Renal pelvis (tissue), 4 donors: ENCODE results near the gene LEMD1. TPM values are rescaled to one million over a fixed set of nuclear protein-coding genes. Genes with fewer than 3 reads are reported as not detected.
"Not testable (repeated sequence)": the region's sequence is repeated elsewhere in the genome, so short reads cannot be mapped to it uniquely, and the experiment has no call there.

Source experiments
- DNase-seq: peaks from one replicate; pipeline ENCODE4 v3.0.0-alpha.2; 2013
- polyA plus RNA-seq, 3 donors: library from polyadenylated mRNA; unstranded; fragments of 120-200 nt; gene quantifications; one replicate each; pipeline ENCODE4 v1.2.1, GENCODE V29; 2013; ENCODE audit not compliant: insufficient read length in 3 of 3

The LEMD1 gene
- polyA plus RNA-seq, 3 donors = 4.1 to 4.8 (median 4.6) TPM

GRCh38 chr1:205381305-205381704, 40.6 kb downstream of the LEMD1 start:
- DNase-seq = no peak

GRCh38 chr1:205380882-205381281, 41.0 kb downstream of the LEMD1 start:
- DNase-seq = no peak

GRCh38 chr1:205379056-205379455, 42.8 kb downstream of the LEMD1 start:
- no peak for DNase-seq

GRCh38 chr1:205377355-205377754, 44.5 kb downstream of the LEMD1 start:
- DNase-seq = no peak

GRCh38 chr1:205376739-205377138, 45.1 kb downstream of the LEMD1 start:
- no peak for DNase-seq

- DNase-seq = no peak
Observed at GRCh38 chr1:205375835-205376545, 45.9 kb downstream of the LEMD1 start.

GRCh38 chr1:205374210-205375078, 47.4 kb downstream of the LEMD1 start:
- no peak for DNase-seq

GRCh38 chr1:205373798-205374175, 48.1 kb downstream of the LEMD1 start:
- DNase-seq = no peak

GRCh38 chr1:205373022-205373797, 48.6 kb downstream of the LEMD1 start:
- DNase-seq = no peak

GRCh38 chr1:205371871-205372660, 49.8 kb downstream of the LEMD1 start:
- no peak for DNase-seq

GRCh38 chr1:205370780-205371179, 51.1 kb downstream of the LEMD1 start:
- DNase-seq = no peak

- no peak for DNase-seq
Observed at GRCh38 chr1:205369701-205370123, 52.1 kb downstream of the LEMD1 start.

- DNase-seq = no peak
Observed at GRCh38 chr1:205368478-205368877, 53.4 kb downstream of the LEMD1 start.

- DNase-seq = no peak
Observed at GRCh38 chr1:205365945-205366463, 55.9 kb downstream of the LEMD1 start.

GRCh38 chr1:205365086-205365485, 56.8 kb downstream of the LEMD1 start:
- not testable (repeated sequence) for DNase-seq

- DNase-seq = no peak
Observed at GRCh38 chr1:205360891-205361290, 61.0 kb downstream of the LEMD1 start.

- DNase-seq = no peak
Observed at GRCh38 chr1:205359771-205360565, 61.9 kb downstream of the LEMD1 start.

GRCh38 chr1:205358579-205358978, 63.3 kb downstream of the LEMD1 start:
- DNase-seq = no peak

- no peak for DNase-seq
Observed at GRCh38 chr1:205357567-205357966, 64.3 kb downstream of the LEMD1 start.

- DNase-seq = peak; percentile 84
Observed at GRCh38 chr1:205356440-205357139, 65.3 kb downstream of the LEMD1 start, which contains the start of gene KLHDC8A. Gene KLHDC8A, minus strand, starts transcription at chr1:205356922. Its CDS starts 13,318 bp downstream, at chr1:205343604.
